Hepatocyte (in vitro differentiated cells): ENCODE measurements around the gene B3GAT3. TPM values are rescaled to one million over a fixed set of nuclear protein-coding genes. Genes with fewer than 3 reads are reported as not detected.
"Not testable (repeated sequence)": the region's sequence is repeated elsewhere in the genome, so short reads cannot be mapped to it uniquely, and the experiment has no call there.

Source experiments
- DNase-seq: peaks from one replicate; pipeline ENCODE4 v3.0.0-alpha.2; 2016; ENCODE audit warnings: low spot score
- H2AFZ ChIP-seq: fragments of 200-600 bp; sonication (generic); 2 replicates; pipeline ENCODE4 v1.6.0; 2016; ENCODE audit warnings: antibody characterized with exemption, mild to moderate bottlenecking
- H3K27ac ChIP-seq: fragments of 200-600 bp; sonication (generic); 2 replicates; pipeline ENCODE4 v1.5.1; 2016; ENCODE audit warnings: mild to moderate bottlenecking
- H3K27me3 ChIP-seq: fragments of 200-600 bp; sonication (generic); 2 replicates; pipeline ENCODE4 v1.6.1; 2016
- H3K36me3 ChIP-seq: fragments of 200-600 bp; sonication (generic); replicated peaks from 2 replicates; pipeline ENCODE4 v1.5.1; 2016; ENCODE audit warnings: low read depth; ENCODE audit not compliant: insufficient read depth
- H3K4me1 ChIP-seq: fragments of 200-600 bp; sonication (generic); 2 replicates; pipeline ENCODE4 v1.5.1; 2016; ENCODE audit warnings: mild to moderate bottlenecking, moderate library complexity; ENCODE audit not compliant: insufficient read depth
- H3K4me2 ChIP-seq: fragments of 200-600 bp; sonication (generic); 2 replicates; pipeline ENCODE4 v1.6.0; 2016
- H3K4me3 ChIP-seq: fragments of 200-600 bp; sonication (generic); 2 replicates; pipeline ENCODE4 v1.5.1; 2016; ENCODE audit warnings: mild to moderate bottlenecking
- H3K79me2 ChIP-seq: fragments of 200-600 bp; sonication (generic); 2 replicates; pipeline ENCODE4 v1.6.0; 2017; ENCODE audit warnings: mild to moderate bottlenecking
- H3K9me2 ChIP-seq: fragments of 200-600 bp; sonication (generic); replicated peaks from 2 replicates; pipeline ENCODE4 v1.6.0; 2017; ENCODE audit warnings: mild to moderate bottlenecking; ENCODE audit not compliant: insufficient read depth
- H3K9me3 ChIP-seq: fragments of 200-600 bp; sonication (generic); 2 replicates; pipeline ENCODE4 v1.5.1; 2016; ENCODE audit warnings: low read depth, mild to moderate bottlenecking
- H4K20me1 ChIP-seq: fragments of 200-600 bp; sonication (generic); 2 replicates; pipeline ENCODE4 v1.6.0; 2016; ENCODE audit warnings: mild to moderate bottlenecking; ENCODE audit not compliant: insufficient read depth, poor library complexity, severe bottlenecking
- EZH2 ChIP-seq: fragments of 200-600 bp; sonication (generic); IDR thresholded peaks from 2 replicates; pipeline ENCODE4 v1.6.1; 2016; ENCODE audit warnings: antibody characterized with exemption, mild to moderate bottlenecking, borderline replicate concordance
- EZH2phosphoT487 ChIP-seq: fragments of 200-600 bp; sonication (generic); IDR thresholded peaks from one replicate; pipeline ENCODE4 v1.6.1; 2018; ENCODE audit warnings: antibody characterized with exemption, mild to moderate bottlenecking, low read depth, moderate library complexity; ENCODE audit not compliant: unreplicated experiment, severe bottlenecking
- WGBS: methylation state at CpG from one replicate; pipeline ENCODE4 v1.1.6; 2016; ENCODE audit warnings: low lambda C conversion rate; ENCODE audit errors: missing lambda C conversion rate; 5-methylcytosine and 5-hydroxymethylcytosine counted together
- polyA plus RNA-seq: library from polyadenylated mRNA; unstranded; fragments of >200 nt; fragmentation: Nextera tagmentation; extraction: Ambion mirVana; gene quantifications from 2 replicates; pipeline ENCODE4 v1.2.1, GENCODE V29; 2016
- total RNA-seq: library from RNA; depleted of rRNA; stranded (reverse); fragments of >200 nt; gene quantifications from 2 replicates; pipeline ENCODE4 v1.2.3, GENCODE V29; 2014
- TF ChIP-seq, protein P1 (sequence below): fragments of 200-600 bp; sonication (generic); IDR thresholded peaks from 2 replicates; pipeline ENCODE4 v1.5.1; 2016; ENCODE audit warnings: antibody characterized with exemption, mild to moderate bottlenecking; ENCODE audit not compliant: poor library complexity

B3GAT3 gene
- total and polyA plus RNA-seq, 2 experiments from 2014 or later, result 32.3 to 61.4 TPM

DNA sequence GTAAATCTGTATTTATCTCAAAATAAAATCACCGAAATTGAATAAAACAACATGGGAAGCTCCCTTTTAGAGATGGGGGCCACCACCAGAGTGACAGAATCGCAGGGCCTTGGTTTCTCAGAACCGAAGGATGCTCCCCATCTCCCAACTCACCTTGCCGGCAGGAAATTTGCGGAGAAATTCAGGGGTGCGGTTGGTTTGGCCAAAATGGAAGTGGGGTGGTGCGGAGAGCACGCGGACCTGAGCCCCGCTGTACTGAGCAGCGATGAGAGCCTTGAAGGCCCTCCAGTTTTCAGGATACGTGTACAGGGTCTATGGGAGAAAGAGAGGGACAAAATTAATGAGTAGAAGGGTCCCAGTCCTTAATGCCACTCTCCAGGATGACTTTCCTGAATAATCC is 49.4 kb downstream of the B3GAT3 start:
- WGBS, result 72% methylated on average over 12 of the region's 12 CpGs
- H3K4me3 ChIP-seq, result peak overlapping the region; percentile 48
- peaks cover 22% of the 10 kb centered on the region for H4K20me1 ChIP-seq

DNA sequence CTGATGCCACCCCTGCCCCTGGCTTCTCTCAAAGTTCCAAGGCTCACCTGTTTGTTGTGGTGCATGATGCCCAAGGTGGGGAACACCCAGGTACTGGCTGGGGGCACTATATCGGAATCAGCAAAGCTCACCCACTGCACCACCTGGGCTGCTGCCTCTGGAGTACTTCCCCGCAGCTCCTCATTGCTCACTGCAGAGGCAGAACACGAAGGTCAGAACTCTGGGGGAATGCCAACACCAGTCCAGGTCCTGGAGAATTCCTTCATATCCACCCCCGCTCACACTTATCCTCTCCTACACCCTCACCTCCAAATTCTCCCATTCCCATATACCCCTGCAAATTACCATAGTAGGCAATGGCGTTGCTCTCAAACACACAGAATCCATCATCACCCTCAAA is 50.3 kb downstream of the B3GAT3 start:
- Histone ChIP-seq H3K79me2 (peaks cover 82% of the 10 kb centered on the region), H4K20me1 (peaks cover 25% of the 10 kb centered on the region), H3K4me1 (peaks cover 26% of the 10 kb centered on the region), H3K4me2 (peak overlapping the region; percentile 87)
- not testable (repeated sequence) for H2AFZ ChIP-seq, H3K36me3 ChIP-seq, H3K27ac ChIP-seq, H3K9me3 ChIP-seq, H3K27me3 ChIP-seq, H3K9me2 ChIP-seq, DNase-seq, H3K4me3 ChIP-seq
- 96% methylated on average over 5 of the region's 5 CpGs for WGBS

More for the DNA sequence above, 49.4 kb downstream of the B3GAT3 start:
- Histone ChIP-seq H3K79me2 (peaks cover 75% of the 10 kb centered on the region), H3K9me3 (no peaks in the 10 kb centered on the region), H2AFZ (no peak overlapping the region), H3K4me1 (peaks cover 31% of the 10 kb centered on the region), H3K36me3 (no peaks in the 10 kb centered on the region), H3K4me2 (peak overlapping the region; percentile 87), H3K27me3 (no peaks in the 10 kb centered on the region), H3K27ac (no peak overlapping the region), H3K9me2 (no peaks in the 10 kb centered on the region)
- TF ChIP-seq, protein P1, sequence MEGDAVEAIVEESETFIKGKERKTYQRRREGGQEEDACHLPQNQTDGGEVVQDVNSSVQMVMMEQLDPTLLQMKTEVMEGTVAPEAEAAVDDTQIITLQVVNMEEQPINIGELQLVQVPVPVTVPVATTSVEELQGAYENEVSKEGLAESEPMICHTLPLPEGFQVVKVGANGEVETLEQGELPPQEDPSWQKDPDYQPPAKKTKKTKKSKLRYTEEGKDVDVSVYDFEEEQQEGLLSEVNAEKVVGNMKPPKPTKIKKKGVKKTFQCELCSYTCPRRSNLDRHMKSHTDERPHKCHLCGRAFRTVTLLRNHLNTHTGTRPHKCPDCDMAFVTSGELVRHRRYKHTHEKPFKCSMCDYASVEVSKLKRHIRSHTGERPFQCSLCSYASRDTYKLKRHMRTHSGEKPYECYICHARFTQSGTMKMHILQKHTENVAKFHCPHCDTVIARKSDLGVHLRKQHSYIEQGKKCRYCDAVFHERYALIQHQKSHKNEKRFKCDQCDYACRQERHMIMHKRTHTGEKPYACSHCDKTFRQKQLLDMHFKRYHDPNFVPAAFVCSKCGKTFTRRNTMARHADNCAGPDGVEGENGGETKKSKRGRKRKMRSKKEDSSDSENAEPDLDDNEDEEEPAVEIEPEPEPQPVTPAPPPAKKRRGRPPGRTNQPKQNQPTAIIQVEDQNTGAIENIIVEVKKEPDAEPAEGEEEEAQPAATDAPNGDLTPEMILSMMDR, result no peak
- TF ChIP-seq EZH2, result no peak
- TF ChIP-seq EZH2phosphoT487, result no peak
- DNase-seq, result no peak

DNA sequence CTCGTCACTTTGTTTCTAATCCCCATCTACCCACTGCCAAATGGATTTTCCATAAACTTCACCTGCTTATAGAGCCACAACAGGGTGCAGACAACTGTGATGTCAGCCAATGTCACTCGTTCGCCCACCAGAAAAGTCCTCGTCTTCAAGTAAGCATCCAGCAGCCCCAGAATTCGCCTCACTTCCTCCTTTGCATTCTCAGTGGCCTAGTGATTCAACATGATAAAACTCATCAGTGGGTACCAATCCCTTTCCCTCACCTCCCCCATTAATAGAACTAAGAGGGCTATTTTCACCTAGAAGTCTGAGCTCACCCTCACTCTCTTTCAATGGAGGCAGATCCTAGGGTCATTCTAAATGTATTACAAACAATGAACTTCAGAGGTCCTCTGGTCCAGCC is 50.9 kb downstream of the B3GAT3 start:
- not testable (repeated sequence) for H3K9me3 ChIP-seq, DNase-seq, H2AFZ ChIP-seq, H3K27ac ChIP-seq, H3K4me3 ChIP-seq, H3K9me2 ChIP-seq, H3K27me3 ChIP-seq, H3K4me2 ChIP-seq, H3K36me3 ChIP-seq
- H3K79me2 ChIP-seq, result peaks cover 86% of the 10 kb centered on the region
- H3K4me1 ChIP-seq, result peaks cover 24% of the 10 kb centered on the region
- peaks cover 25% of the 10 kb centered on the region for H4K20me1 ChIP-seq
- WGBS, result 96% methylated on average over 5 of the region's 5 CpGs

DNA sequence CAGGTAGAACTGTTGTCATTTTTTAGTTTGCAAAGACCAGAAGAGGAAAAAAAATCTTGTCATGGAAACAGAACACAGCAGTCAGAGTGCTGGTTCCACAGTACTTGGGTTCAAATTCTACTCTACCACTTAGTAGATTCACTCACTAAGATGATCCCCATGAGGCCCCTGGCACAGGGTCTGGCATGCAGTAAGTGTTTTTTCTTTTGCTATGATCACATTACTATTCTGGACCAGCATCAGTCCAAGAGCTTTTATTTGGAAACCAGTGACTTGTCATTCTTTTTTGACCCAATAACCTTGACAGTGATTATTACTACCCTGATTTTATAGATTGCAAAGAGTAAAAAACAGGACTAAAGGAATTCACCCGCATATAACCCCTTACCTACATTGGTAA is 52.2 kb downstream of the B3GAT3 start:
- H3K27ac ChIP-seq, result no peak overlapping the region
- no peak overlapping the region for H3K4me3 ChIP-seq
- peaks cover 36% of the 10 kb centered on the region for H4K20me1 ChIP-seq
- H3K9me2 ChIP-seq, result no peaks in the 10 kb centered on the region
- H3K4me2 ChIP-seq, result no peak overlapping the region
- H3K79me2 ChIP-seq, result peaks cover 83% of the 10 kb centered on the region
- H2AFZ ChIP-seq, result no peak overlapping the region
- H3K4me1 ChIP-seq, result peaks cover 13% of the 10 kb centered on the region
- TF ChIP-seq, protein P1, result no peak
- TF ChIP-seq EZH2phosphoT487, result no peak
- TF ChIP-seq EZH2, result no peak
- 88% methylated on average over 1 of the region's 1 CpG for WGBS
- H3K9me3 ChIP-seq, result no peaks in the 10 kb centered on the region
- H3K36me3 ChIP-seq, result no peaks in the 10 kb centered on the region
- no peak for DNase-seq
- no peaks in the 10 kb centered on the region for H3K27me3 ChIP-seq
